Caki2 (cell line): ENCODE data around the gene AGXT. TPM values are rescaled to one million over a fixed set of nuclear protein-coding genes. Genes with fewer than 3 reads are reported as not detected.

ENCODE experiments used
- DNase-seq: peaks from one replicate; pipeline ENCODE4 v3.0.0-alpha.2; 2015; ENCODE audit warnings: low read depth
- in situ Hi-C: cut with HindIII; loops from 2 replicates; pipeline ENCODE4 v1.10.0; 2016; ENCODE audit warnings: low sequenced_read_pairs, low pct_unique_long_range_greater_than_20kb, mixed read lengths
- total RNA-seq: library from RNA; depleted of rRNA; stranded (reverse); fragments of >200 nt; shearing (Covaris generic); gene quantifications from 2 replicates; pipeline ENCODE4 v1.2.3, GENCODE V29; 2014; ENCODE audit warnings: low replicate concordance

Gene AGXT
- total RNA-seq, 1 experiment from 2014 or later: not detected

- no peak for DNase-seq
- in situ Hi-C loops: no loop called here
These were observed 50.6 kb downstream of the AGXT start for GRCh38 chr2:240919161-240919781.

- no peak for DNase-seq
- in situ Hi-C loops: no loop called here
These were observed 51.5 kb downstream of the AGXT start for GRCh38 chr2:240919786-240920782.

- DNase-seq: no peak
- in situ Hi-C loops: no loop called here
These were observed 52.2 kb downstream of the AGXT start for GRCh38 chr2:240920783-240921231.

- no peak for DNase-seq
- in situ Hi-C loops: no loop called here
These were observed 52.8 kb downstream of the AGXT start for GRCh38 chr2:240921311-240921994.

- no peak for DNase-seq
- in situ Hi-C loops: no loop called here
These were observed 53.3 kb downstream of the AGXT start for GRCh38 chr2:240921995-240922244.

- in situ Hi-C loops: no loop called here
- DNase-seq: no peak
These were observed 53.8 kb downstream of the AGXT start for GRCh38 chr2:240922245-240922981.

GRCh38 chr2:240922982-240923537 lies 54.4 kb downstream of the AGXT start:
- DNase-seq: no peak
- in situ Hi-C loops: no loop called here

- no peak for DNase-seq
- in situ Hi-C loops: no loop called here
These were observed 56.6 kb downstream of the AGXT start for GRCh38 chr2:240925191-240925567.

GRCh38 chr2:240925568-240926515 lies 57.2 kb downstream of the AGXT start:
- no peak for DNase-seq
- in situ Hi-C loops: no loop called here

GRCh38 chr2:240926516-240927389 lies 58.1 kb downstream of the AGXT start:
- DNase-seq: no peak
- in situ Hi-C loops: no loop called here

- in situ Hi-C loops: no loop called here
- no peak for DNase-seq
These were observed 58.8 kb downstream of the AGXT start for GRCh38 chr2:240927390-240927781.

GRCh38 chr2:240928476-240929363 lies 60.1 kb downstream of the AGXT start:
- in situ Hi-C loops: no loop called here
- DNase-seq: no peak

GRCh38 chr2:240929364-240930095 lies 60.9 kb downstream of the AGXT start:
- in situ Hi-C loops: no loop called here
- DNase-seq: no peak
